ENCODE results near the gene OR51I1.

The OR51I1 gene

DNA sequence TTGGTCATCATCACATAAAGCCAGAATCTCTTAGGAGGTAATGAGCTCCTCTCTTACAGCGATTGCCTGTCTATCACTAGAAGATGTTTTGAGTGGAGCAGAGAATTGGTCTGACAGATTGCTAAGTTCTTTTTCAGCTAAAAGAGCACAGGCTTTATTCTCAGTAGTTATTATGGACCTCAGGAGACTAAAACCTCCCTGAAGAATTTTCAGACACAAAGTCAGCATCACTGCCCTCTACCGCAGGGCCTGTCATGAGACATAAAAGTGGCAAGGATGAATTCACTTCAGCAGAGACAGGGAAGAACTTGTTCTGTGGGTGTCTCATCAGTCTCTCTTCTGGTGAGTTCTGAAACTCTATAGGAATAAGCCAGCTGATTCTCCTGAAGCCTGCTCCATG is 7.7 kb upstream of the OR51I1 start, which contains the start of gene OR51I2:
Gene OR51I2, plus strand, starts transcription at position 301 of the 400 bp plus-strand sequence. CDS start 4,166 bp downstream, outside the sequence.
- Histone ChIP-seq H3K9ac (ENCODE audit: low read length) (no peak within 1 kb of the TSS), H3K36me3 (ENCODE audit: control insufficient read depth, low read depth, low read length) (no peaks in the 10 kb centered on the region), H3K27me3 (ENCODE audit: control insufficient read depth, insufficient read depth, low read length) (no peaks in the 10 kb centered on the region), H3K27ac (ENCODE audit: low read length) (no peak within 1 kb of the TSS), H3K9me3 (ENCODE audit: control insufficient read depth, low read depth, low read length) (no peaks in the 10 kb centered on the region), H3K4me3 (ENCODE audit: low read length) (no peak within 1 kb of the TSS), H3K4me1 (ENCODE audit: control insufficient read depth, low read depth, low read length) (no peaks in the 10 kb centered on the region)

DNA sequence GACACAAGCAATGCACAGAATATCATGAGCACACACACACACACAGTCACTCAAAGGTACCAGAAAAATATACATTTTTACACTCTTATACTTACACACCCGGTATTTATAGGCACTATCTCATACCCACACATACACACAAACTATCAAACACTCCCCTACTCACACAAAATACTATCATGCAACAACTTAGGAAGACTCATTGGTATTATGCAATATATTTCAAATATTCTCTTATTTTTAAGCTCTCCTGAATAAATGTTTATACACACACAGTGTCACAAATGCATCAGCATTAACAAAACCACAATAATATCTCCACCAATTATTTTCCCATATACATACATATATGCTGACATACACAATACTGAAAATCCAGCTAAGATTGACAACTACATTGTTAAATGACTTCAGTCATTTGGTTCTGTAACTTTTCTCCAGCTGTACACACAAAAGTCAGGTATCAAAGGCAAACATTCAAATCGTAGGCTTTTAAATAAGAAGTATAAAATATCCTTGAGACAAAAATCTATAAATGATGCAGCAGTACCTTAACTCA is 2.6 kb upstream of the OR51I1 start:
- no peaks in the 10 kb centered on the region for H3K36me3 ChIP-seq (ENCODE audit: control insufficient read depth, low read depth, low read length)
- H3K4me1 ChIP-seq (ENCODE audit: control insufficient read depth, low read depth, low read length) = no peaks in the 10 kb centered on the region
- H3K9ac ChIP-seq (ENCODE audit: low read length) = no peak overlapping the region
- H3K4me3 ChIP-seq (ENCODE audit: low read length) = no peak overlapping the region
- no peak overlapping the region for H3K27ac ChIP-seq (ENCODE audit: low read length)
- H3K27me3 ChIP-seq (ENCODE audit: control insufficient read depth, insufficient read depth, low read length) = no peaks in the 10 kb centered on the region
- no peaks in the 10 kb centered on the region for H3K9me3 ChIP-seq (ENCODE audit: control insufficient read depth, low read depth, low read length)

DNA sequence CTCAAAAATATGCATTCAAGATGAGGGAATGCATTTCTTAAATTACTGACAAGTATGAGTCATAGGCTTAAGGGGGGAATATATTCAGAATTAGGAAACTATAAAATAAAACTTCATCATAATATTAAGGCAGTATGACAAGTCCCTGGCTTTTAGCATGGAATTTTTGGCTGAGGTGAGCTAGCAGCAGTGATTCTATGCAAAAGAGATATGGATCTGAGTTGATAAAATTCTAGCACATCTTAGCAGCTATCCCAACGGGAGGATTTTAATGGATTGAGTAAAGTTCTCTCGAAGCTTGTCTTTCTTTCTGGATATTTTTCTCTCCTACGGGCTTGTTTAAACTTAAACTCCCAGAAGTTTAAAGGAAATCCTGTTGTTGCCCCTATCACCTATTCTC is 18.2 kb downstream of the OR51I1 start:
- no peak overlapping the region for H3K4me3 ChIP-seq (ENCODE audit: low read length)
- no peaks in the 10 kb centered on the region for H3K27me3 ChIP-seq (ENCODE audit: control insufficient read depth, insufficient read depth, low read length)
- H3K27ac ChIP-seq (ENCODE audit: low read length) = no peak overlapping the region
- no peak overlapping the region for H3K9ac ChIP-seq (ENCODE audit: low read length)
- no peaks in the 10 kb centered on the region for H3K9me3 ChIP-seq (ENCODE audit: control insufficient read depth, low read depth, low read length)
- no peaks in the 10 kb centered on the region for H3K4me1 ChIP-seq (ENCODE audit: control insufficient read depth, low read depth, low read length)
- H3K36me3 ChIP-seq (ENCODE audit: control insufficient read depth, low read depth, low read length) = no peaks in the 10 kb centered on the region

DNA sequence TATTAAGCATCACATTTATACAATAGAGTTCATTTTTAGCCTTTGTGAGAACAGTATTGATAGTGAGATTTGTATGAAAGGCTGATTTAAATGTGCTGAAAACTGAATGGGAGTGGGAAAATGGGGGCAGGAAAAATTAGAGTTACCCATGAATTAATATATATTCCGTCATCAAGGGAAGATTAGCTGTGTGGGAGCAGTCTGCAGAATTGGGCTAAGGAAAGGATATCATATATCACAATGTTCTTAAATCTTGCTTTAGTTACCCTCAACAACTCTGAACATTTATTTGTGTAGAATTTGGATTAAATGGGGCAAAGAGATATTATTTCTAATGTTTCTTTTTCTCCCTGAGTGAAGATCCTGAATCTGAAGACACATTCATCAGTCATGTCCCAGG is 19.5 kb downstream of the OR51I1 start, which contains the start of gene OR51Q1:
Gene OR51Q1, plus strand, starts transcription at position 301 of the 400 bp plus-strand sequence. Its CDS starts 90 bp downstream, at position 391.
- Histone ChIP-seq H3K4me1 (ENCODE audit: control insufficient read depth, low read depth, low read length) (no peaks in the 10 kb centered on the region), H3K9ac (ENCODE audit: low read length) (no peak within 1 kb of the TSS), H3K9me3 (ENCODE audit: control insufficient read depth, low read depth, low read length) (no peaks in the 10 kb centered on the region), H3K36me3 (ENCODE audit: control insufficient read depth, low read depth, low read length) (no peaks in the 10 kb centered on the region), H3K27ac (ENCODE audit: low read length) (no peak within 1 kb of the TSS), H3K4me3 (ENCODE audit: low read length) (no peak within 1 kb of the TSS), H3K27me3 (ENCODE audit: control insufficient read depth, insufficient read depth, low read length) (no peaks in the 10 kb centered on the region)

DNA sequence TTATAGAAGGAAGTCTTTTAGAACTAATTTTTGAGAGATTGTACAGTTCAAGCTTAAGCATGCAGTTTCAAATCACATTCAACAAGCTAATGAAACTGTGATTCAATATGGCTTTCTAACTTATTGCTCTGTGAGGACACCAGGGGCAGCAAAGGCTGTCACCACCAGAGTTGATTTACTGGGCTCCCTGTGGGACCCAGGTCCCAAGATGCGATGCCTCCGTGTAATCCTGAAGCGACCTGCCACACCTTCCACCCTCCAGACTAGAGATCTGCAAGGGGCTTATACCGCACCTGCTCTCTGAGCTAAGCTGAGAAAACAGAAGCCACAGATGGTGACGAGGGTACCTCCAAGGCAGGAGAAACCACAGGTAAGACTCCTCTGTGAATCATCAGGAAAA is 20.3 kb downstream of the OR51I1 start:
- Histone ChIP-seq H3K9me3 (ENCODE audit: control insufficient read depth, low read depth, low read length) (no peaks in the 10 kb centered on the region), H3K36me3 (ENCODE audit: control insufficient read depth, low read depth, low read length) (no peaks in the 10 kb centered on the region), H3K27me3 (ENCODE audit: control insufficient read depth, insufficient read depth, low read length) (no peaks in the 10 kb centered on the region), H3K4me3 (ENCODE audit: low read length) (no peak overlapping the region), H3K4me1 (ENCODE audit: control insufficient read depth, low read depth, low read length) (no peaks in the 10 kb centered on the region), H3K27ac (ENCODE audit: low read length) (no peak overlapping the region), H3K9ac (ENCODE audit: low read length) (no peak overlapping the region)

DNA sequence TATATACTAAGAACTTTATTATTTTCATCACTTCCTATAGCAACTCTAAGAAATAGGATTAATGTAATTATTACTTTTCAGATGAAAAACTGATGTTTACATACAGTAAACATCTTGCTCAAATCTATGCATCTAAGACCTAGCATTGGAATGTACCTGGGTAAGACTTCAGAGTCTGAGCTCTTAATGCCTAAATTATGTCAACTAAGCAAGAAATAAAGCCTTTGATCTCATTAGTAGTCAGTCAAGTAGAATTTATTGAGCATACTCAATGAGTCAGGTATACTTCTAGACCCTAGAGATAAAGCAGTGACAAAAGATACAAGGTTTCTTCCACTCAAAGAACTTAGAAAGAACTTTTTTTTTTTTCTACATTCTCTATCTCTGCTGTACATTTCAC is 36.1 kb downstream of the OR51I1 start:
- Histone ChIP-seq H3K4me3 (ENCODE audit: low read length) (no peak overlapping the region), H3K27ac (ENCODE audit: low read length) (no peak overlapping the region), H3K4me1 (ENCODE audit: control insufficient read depth, low read depth, low read length) (no peaks in the 10 kb centered on the region), H3K9me3 (ENCODE audit: control insufficient read depth, low read depth, low read length) (no peaks in the 10 kb centered on the region), H3K27me3 (ENCODE audit: control insufficient read depth, insufficient read depth, low read length) (no peaks in the 10 kb centered on the region), H3K36me3 (ENCODE audit: control insufficient read depth, low read depth, low read length) (no peaks in the 10 kb centered on the region), H3K9ac (ENCODE audit: low read length) (no peak overlapping the region)

DNA sequence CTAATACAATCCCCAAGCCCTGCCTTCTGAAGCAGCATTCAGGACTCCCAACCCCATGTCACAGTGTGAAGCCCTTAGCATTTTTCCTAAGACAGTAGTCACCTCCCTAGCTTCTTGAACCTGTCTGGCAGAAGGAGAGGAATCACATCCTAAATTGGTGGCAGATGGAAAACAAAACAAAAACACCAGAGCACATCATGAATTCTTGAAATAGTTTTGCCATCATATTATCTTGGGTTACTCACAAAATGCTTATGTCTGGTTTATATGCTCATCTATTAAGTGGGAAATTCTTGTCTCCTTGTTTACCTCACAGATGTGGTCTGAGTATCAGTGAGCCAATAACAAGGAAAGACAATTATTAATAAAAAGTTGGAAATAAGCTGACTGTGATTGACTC is 42.4 kb downstream of the OR51I1 start:
- Histone ChIP-seq H3K9ac (ENCODE audit: low read length) (no peak overlapping the region), H3K36me3 (ENCODE audit: control insufficient read depth, low read depth, low read length) (no peaks in the 10 kb centered on the region), H3K4me3 (ENCODE audit: low read length) (no peak overlapping the region), H3K4me1 (ENCODE audit: control insufficient read depth, low read depth, low read length) (no peaks in the 10 kb centered on the region), H3K27me3 (ENCODE audit: control insufficient read depth, insufficient read depth, low read length) (no peaks in the 10 kb centered on the region), H3K9me3 (ENCODE audit: control insufficient read depth, low read depth, low read length) (no peaks in the 10 kb centered on the region), H3K27ac (ENCODE audit: low read length) (no peak overlapping the region)

DNA sequence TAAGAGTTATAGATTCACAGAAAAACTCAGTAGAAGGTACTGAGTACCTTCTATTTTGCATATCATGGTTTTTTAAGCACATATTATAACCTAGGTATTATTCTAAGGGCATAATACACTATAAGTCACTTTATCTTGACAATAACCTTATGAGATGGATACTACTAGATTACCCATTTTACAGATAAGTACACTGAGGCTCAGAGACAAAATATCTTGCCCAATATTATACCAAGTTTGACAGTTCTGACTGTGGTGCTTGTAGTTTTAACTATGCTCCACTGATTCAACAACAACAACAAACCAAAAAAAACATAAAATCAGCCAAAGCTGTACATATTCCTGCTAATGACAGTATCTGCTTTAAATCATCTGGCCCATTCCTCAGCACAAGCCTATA is 47.2 kb downstream of the OR51I1 start:
- H3K27me3 ChIP-seq (ENCODE audit: control insufficient read depth, insufficient read depth, low read length) = no peaks in the 10 kb centered on the region
- no peak overlapping the region for H3K9ac ChIP-seq (ENCODE audit: low read length)
- H3K4me1 ChIP-seq (ENCODE audit: control insufficient read depth, low read depth, low read length) = no peaks in the 10 kb centered on the region
- H3K36me3 ChIP-seq (ENCODE audit: control insufficient read depth, low read depth, low read length) = no peaks in the 10 kb centered on the region
- no peak overlapping the region for H3K27ac ChIP-seq (ENCODE audit: low read length)
- no peak overlapping the region for H3K4me3 ChIP-seq (ENCODE audit: low read length)
- H3K9me3 ChIP-seq (ENCODE audit: control insufficient read depth, low read depth, low read length) = no peaks in the 10 kb centered on the region

Data from iPS-18a (cell line).